ENCODE results near the gene GHRHR. TPM values are rescaled to one million over a fixed set of nuclear protein-coding genes. Genes with fewer than 3 reads are reported as not detected.
A peak's percentile ranks its signal among the peaks of the same experiment; 100 is the strongest.

GHRHR gene
- total RNA-seq (not detected), polyA plus RNA-seq (under 1 TPM in 2 of 3 donors, not detected in 1; 0.03 to 0.16 TPM)
- long read RNA-seq, donor 1 = 0 reads
- long read RNA-seq, donor 2 = 0 reads

DNA sequence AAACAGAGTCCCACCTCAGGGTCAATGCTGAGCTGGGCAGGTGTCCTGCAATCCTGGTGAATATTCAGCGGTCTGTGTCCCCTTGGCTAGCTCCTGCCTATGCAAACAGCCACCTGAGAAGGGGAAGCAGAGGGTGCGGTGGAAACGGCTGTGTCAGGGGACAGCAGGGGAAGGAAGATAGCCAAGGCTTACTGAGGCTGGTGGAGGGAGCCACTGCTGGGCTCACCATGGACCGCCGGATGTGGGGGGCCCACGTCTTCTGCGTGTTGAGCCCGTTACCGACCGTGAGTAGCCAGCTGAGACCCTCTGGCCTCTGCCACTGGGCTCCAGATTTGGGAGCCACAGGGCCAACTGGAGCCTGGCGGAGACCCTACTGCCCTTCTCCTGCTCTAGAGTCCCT, at the start of gene GHRHR:
GHRHR (plus strand) TSS at position 112 of the 400 bp plus-strand sequence; CDS start at position 228, 116 bp downstream.
- DNase-seq = no peak
- no peak for ATAC-seq
- no peak within 1 kb of the TSS for H3K27ac ChIP-seq
- TF ChIP-seq, protein P1, sequence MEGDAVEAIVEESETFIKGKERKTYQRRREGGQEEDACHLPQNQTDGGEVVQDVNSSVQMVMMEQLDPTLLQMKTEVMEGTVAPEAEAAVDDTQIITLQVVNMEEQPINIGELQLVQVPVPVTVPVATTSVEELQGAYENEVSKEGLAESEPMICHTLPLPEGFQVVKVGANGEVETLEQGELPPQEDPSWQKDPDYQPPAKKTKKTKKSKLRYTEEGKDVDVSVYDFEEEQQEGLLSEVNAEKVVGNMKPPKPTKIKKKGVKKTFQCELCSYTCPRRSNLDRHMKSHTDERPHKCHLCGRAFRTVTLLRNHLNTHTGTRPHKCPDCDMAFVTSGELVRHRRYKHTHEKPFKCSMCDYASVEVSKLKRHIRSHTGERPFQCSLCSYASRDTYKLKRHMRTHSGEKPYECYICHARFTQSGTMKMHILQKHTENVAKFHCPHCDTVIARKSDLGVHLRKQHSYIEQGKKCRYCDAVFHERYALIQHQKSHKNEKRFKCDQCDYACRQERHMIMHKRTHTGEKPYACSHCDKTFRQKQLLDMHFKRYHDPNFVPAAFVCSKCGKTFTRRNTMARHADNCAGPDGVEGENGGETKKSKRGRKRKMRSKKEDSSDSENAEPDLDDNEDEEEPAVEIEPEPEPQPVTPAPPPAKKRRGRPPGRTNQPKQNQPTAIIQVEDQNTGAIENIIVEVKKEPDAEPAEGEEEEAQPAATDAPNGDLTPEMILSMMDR (IDR thresholded peaks at IDR 0.05) = no peak
- 87 to 91% (median 89%) methylated on average over 11 of the region's 11 CpGs for WGBS, 3 donors
- no peaks in the 10 kb centered on the region for H3K4me1 ChIP-seq
- no peaks in the 10 kb centered on the region for H3K36me3 ChIP-seq (ENCODE audit: insufficient read depth in 1 of 2, low read depth in 1 of 2)
- intact Hi-C loops (cut with DNase I) = no loop called here
- H3K4me3 ChIP-seq = no peak within 1 kb of the TSS
- H3K27me3 ChIP-seq (ENCODE audit: insufficient read depth in 3 of 3, low read length in 2 of 3) = no peaks in the 10 kb centered on the region
- no peaks in the 10 kb centered on the region for H3K9me3 ChIP-seq

DNA sequence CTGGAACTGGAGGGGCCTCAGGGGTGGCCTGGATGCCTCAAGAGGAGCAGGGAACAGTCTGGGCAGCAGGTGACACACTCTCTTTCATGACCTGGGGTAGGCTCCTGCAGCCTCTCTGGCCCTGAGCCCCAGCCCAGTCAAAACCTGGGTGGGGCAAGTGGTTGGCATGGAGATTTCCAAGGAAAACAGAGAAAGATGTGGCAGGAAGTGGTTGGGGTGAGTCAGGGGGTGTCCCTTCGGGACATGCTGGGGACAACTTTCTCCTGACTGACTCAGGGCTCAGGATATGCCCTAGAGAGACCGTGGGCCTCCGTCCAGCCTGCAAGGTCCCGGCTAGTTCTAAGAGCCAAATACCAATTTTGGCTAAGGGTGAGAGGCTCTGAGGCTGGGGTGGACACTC, 49.2 kb upstream of the GHRHR start:
- no peaks in the 10 kb centered on the region for H3K9me3 ChIP-seq
- peak in 1 of 2 donors; percentile 66 for DNase-seq
- TF ChIP-seq, protein P1 (IDR thresholded peaks at IDR 0.05) = no peak
- peak overlapping the region; percentile 60 for H3K4me3 ChIP-seq
- ATAC-seq = peak in 2 of 4 donors; percentile 11 to 15
- 46 to 72% (median 68%) methylated on average over 4 of the region's 4 CpGs for WGBS, 3 donors
- intact Hi-C loops (cut with DNase I) = no loop called here
- H3K27ac ChIP-seq = peak overlapping the region; percentile 46
- H3K36me3 ChIP-seq (ENCODE audit: insufficient read depth in 1 of 2, low read depth in 1 of 2) = no peaks in the 10 kb centered on the region
- no peaks in the 10 kb centered on the region for H3K27me3 ChIP-seq (ENCODE audit: insufficient read depth in 3 of 3, low read length in 2 of 3)
- peaks cover 10% of the 10 kb centered on the region for H3K4me1 ChIP-seq

DNA sequence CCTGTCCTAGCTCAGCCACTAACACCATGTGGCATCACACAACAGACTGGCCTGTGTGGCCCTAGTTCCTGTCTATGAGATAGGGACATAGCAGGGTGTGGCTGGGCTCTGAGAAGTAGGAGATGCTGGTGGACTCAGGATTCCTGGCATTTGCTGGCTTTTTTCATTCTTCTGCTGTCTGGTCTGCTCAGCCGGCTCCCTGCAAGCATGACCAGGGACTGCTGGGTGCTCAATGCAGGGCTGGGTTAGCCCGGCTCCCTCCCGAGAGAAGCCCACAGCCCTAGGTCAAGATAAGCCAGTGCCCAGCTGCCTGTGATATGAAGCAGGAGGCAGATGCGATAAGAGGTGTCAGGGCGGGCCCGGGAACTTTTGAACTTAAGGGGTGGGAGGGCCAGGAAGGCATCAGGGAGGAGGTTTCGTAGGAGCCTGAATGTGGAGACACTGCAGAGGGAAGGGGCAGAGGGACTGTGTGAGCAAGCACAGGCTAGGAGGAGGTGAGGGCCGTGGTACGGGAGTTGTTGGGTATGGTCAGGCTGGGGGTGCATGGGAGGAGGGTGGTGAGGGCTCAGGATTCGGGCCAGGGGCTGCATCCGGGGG, 48.6 kb upstream of the GHRHR start:
- intact Hi-C loops (cut with DNase I) = no loop called here
- Histone ChIP-seq H3K4me1 (peaks cover 15% of the 10 kb centered on the region), H3K36me3 (ENCODE audit: insufficient read depth in 1 of 2, low read depth in 1 of 2) (no peaks in the 10 kb centered on the region), H3K4me3 (peak overlapping the region; percentile 60), H3K9me3 (no peaks in the 10 kb centered on the region), H3K27ac (no peak overlapping the region), H3K27me3 (ENCODE audit: insufficient read depth in 3 of 3, low read length in 2 of 3) (no peaks in the 10 kb centered on the region)
- ATAC-seq (no peak), DNase-seq (peak in 1 of 2 donors; percentile 32)
- TF ChIP-seq, protein P1 (IDR thresholded peaks at IDR 0.05) = no peak
- 71 to 80% (median 80%) methylated on average over 11 of the region's 11 CpGs for WGBS, 3 donors

DNA sequence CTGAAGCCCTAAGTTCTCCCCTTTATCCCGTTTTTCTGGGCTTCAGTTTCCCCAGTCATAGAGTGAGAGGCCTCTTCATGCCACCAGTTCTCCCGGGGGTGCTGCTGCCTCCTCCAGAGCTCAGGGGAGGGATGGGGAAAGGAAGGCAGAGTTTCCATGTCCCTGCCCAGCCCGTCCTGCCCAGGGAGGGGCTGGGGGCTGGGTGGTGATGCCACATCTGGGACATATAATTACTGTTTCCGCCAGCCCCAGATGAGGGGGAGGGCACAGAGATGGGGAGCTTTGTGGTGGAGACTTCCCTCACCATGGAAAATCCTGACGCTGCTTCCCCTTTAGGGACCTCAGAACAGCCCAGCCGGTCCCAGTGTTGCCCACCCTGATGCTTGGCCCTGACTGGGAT, 48.0 kb upstream of the GHRHR start:
- Histone ChIP-seq H3K4me3 (peak overlapping the region; percentile 60), H3K27ac (peak overlapping the region; percentile 23), H3K27me3 (ENCODE audit: insufficient read depth in 3 of 3, low read length in 2 of 3) (no peaks in the 10 kb centered on the region), H3K4me1 (peaks cover 22% of the 10 kb centered on the region), H3K36me3 (ENCODE audit: insufficient read depth in 1 of 2, low read depth in 1 of 2) (no peaks in the 10 kb centered on the region), H3K9me3 (no peaks in the 10 kb centered on the region)
- intact Hi-C loops (cut with DNase I) = no loop called here
- 72 to 81% (median 73%) methylated on average over 5 to 6 of the region's 6 CpGs for WGBS, 3 donors
- no peak for ATAC-seq
- peak in 1 of 2 donors; percentile 26 for DNase-seq
- TF ChIP-seq, protein P1 (IDR thresholded peaks at IDR 0.05) = no peak

DNA sequence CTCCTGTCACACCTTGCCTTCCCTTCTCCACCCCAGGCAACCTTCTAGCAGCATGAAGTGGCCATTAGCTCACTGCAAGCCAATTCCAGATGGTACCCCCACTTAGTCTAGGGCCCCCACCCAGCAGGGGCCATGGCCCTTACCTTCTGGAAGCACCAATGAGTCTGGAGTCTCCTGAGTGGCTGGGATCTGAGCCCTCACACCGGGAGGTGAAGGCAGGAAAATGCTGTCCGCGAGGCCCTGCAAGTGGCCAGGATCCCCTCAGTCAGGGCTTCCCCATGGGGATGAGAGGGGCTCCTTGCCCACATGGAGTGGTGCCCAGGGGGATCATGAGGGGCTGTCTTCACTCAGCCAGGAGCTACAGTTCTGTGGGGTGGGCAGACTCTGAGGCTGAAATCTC, 47.5 kb upstream of the GHRHR start:
- 80 to 86% (median 82%) methylated on average over 3 of the region's 3 CpGs for WGBS, 3 donors
- Histone ChIP-seq H3K4me3 (peak overlapping the region; percentile 60), H3K4me1 (peaks cover 27% of the 10 kb centered on the region), H3K36me3 (ENCODE audit: insufficient read depth in 1 of 2, low read depth in 1 of 2) (no peaks in the 10 kb centered on the region), H3K27me3 (ENCODE audit: insufficient read depth in 3 of 3, low read length in 2 of 3) (no peaks in the 10 kb centered on the region), H3K27ac (peak overlapping the region; percentile 23), H3K9me3 (no peaks in the 10 kb centered on the region)
- ATAC-seq = no peak
- no peak for DNase-seq
- intact Hi-C loops (cut with DNase I) = no loop called here
- TF ChIP-seq, protein P1 (IDR thresholded peaks at IDR 0.05) = no peak
